Ovary (tissue), 9 donors: Measurements from ENCODE around the gene BIRC6. TPM values are rescaled to one million over a fixed set of nuclear protein-coding genes. Genes with fewer than 3 reads are reported as not detected.
"Not testable (repeated sequence)": the region's sequence is repeated elsewhere in the genome, so short reads cannot be mapped to it uniquely, and the experiment has no call there.

Source experiments
- DNase-seq, 5 donors: peaks; one replicate each; pipeline ENCODE4 v3.0.0-alpha.2; 2019 to 2020
- H3K27ac ChIP-seq, 2 donors: fragments of 200-600 bp; one replicate each; pipeline versions ENCODE4 v1.5.1 to v1.8.0; 2019 to 2022
- H3K27me3 ChIP-seq: fragments of 200-600 bp; one replicate; pipeline ENCODE4 v1.8.0; 2022
- H3K36me3 ChIP-seq: fragments of 200-600 bp; sonication (generic); one replicate; pipeline ENCODE4 v1.5.1; 2019
- H3K4me1 ChIP-seq: one replicate; pipeline ENCODE4 v1.8.1; 2013; ENCODE audit warnings: mild to moderate bottlenecking, moderate library complexity; ENCODE audit not compliant: insufficient read depth
- H3K4me3 ChIP-seq: fragments of 200-600 bp; sonication (generic); one replicate; pipeline ENCODE4 v1.5.1; 2017
- H3K9me3 ChIP-seq, 2 donors: fragments of 200-600 bp in 1 of 2; sonication (generic) in 1 of 2; one replicate each; pipeline versions ENCODE4 v1.5.1 to v1.8.1; 2013 to 2019; ENCODE audit warnings: mild to moderate bottlenecking in 1 of 2, moderate library complexity in 1 of 2
- CTCF ChIP-seq, 3 donors: fragments of 450-650 bp in 2 of 3; fragments of 200-600 bp in 1 of 3; IDR thresholded peaks; one replicate each; pipeline versions ENCODE4 v1.5.1 to v1.8.0; 2016 to 2022; ENCODE audit warnings: antibody characterized with exemption in 3 of 3, mild to moderate bottlenecking in 1 of 3
- EP300 ChIP-seq: sonication (generic); formaldehyde crosslinking; IDR thresholded peaks from one replicate; pipeline ENCODE4 v1.6.1; 2017; ENCODE audit warnings: antibody characterized with exemption
- POLR2A ChIP-seq: fragments of 450-650 bp; IDR thresholded peaks from one replicate; pipeline ENCODE4 v1.6.1; 2017; ENCODE audit warnings: antibody characterized with exemption, mild to moderate bottlenecking, moderate library complexity
- WGBS, 3 donors: extraction: QIAGEN DNeasy Blood & Tissue Kit in 1 of 3; methylation state at CpG; one replicate each; pipeline versions ENCODE4 v1.1.5 to v1.1.7; 2013 to 2017; 5-methylcytosine and 5-hydroxymethylcytosine counted together
- intact Hi-C, 4 donors: fragments of 100-400 bp; cut with DNase I; formaldehyde crosslinking; loops; one replicate each; pipeline versions ENCODE4 v1.11.0 to v1.15.1; 2022 to 2023
- polyA plus RNA-seq, 2 donors: library from polyadenylated mRNA; stranded (reverse); fragments of 200-250 nt in 1 of 2; fragments of 350-450 nt in 1 of 2; fragmentation: Illumina TruSeq in 1 of 2; extraction: RNeasy Lipid Tissue Mini Kit (QIAGEN cat#74804) in 1 of 2; gene quantifications; one replicate each; pipeline ENCODE4 v1.2.3, GENCODE V29; 2013 to 2014
- total RNA-seq, 7 donors: library from RNA; depleted of rRNA in 2 of 7; stranded (reverse); fragments of >200 nt in 2 of 7; fragmentation: NEBNext Ultra II Directional in 3 of 7; extraction: Animal tissue kit (Norgen Biotek cat#: 25700) in 3 of 7; gene quantifications; one replicate each; pipeline versions ENCODE4 v1.1.0 to v1.2.4, GENCODE V29; 2016 to 2023
- donor health status: DM: no; HTN: no; CAD: no; lungs with moderate emphysema.
- donor health status: DM: no; HTN: no; CAD: no.
- donor health status: Bipolar disorder and iron deficiency.
- donor health status: DM: yes; HTN: yes; CAD: no.
- donor health status: DM: no; HTN: no; CAD: no.
- donor health status: DM: yes; HTN: yes; CAD: no.

Gene BIRC6
- total and polyA plus RNA-seq, 9 donors, result 24.0 to 125 (median 92.2) TPM

GRCh38 chr2:32453242-32454062, 96.6 kb downstream of the BIRC6 start:
- no peak overlapping the region for H3K27ac ChIP-seq
- no peak overlapping the region for H3K4me3 ChIP-seq
- H3K27me3 ChIP-seq, result no peaks in the 10 kb centered on the region
- H3K9me3 ChIP-seq, result no peaks in the 10 kb centered on the region
- H3K4me1 ChIP-seq, result no peaks in the 10 kb centered on the region
- WGBS, 3 donors, result 37 to 60% (median 43%) methylated on average over 3 of the region's 3 CpGs
- no peak for DNase-seq
- TF ChIP-seq CTCF (IDR thresholded peaks at IDR 0.05), result no peak
- TF ChIP-seq EP300, result no peak
- no peak for TF ChIP-seq POLR2A
- intact Hi-C loops, result no loop called here
- no peaks in the 10 kb centered on the region for H3K36me3 ChIP-seq

- intact Hi-C loops, result no loop called here
- Histone ChIP-seq H3K4me3 (no peak overlapping the region), H3K36me3 (no peaks in the 10 kb centered on the region), H3K27ac (no peak overlapping the region), H3K4me1 (no peaks in the 10 kb centered on the region), H3K9me3 (no peaks in the 10 kb centered on the region), H3K27me3 (no peaks in the 10 kb centered on the region)
- TF ChIP-seq POLR2A (no peak), EP300 (no peak), CTCF (IDR thresholded peaks at IDR 0.05) (no peak)
- DNase-seq, result no peak
- WGBS, 3 donors, result 96 to 97% (median 96%) methylated on average over 3 of the region's 3 CpGs
Measured at GRCh38 chr2:32455816-32456215, 99.0 kb downstream of the BIRC6 start.

GRCh38 chr2:32456808-32457207, 100.0 kb downstream of the BIRC6 start:
- no peak overlapping the region for H3K27ac ChIP-seq
- TF ChIP-seq CTCF (IDR thresholded peaks at IDR 0.05) (no peak), POLR2A (no peak), EP300 (no peak)
- DNase-seq, result no peak
- no peaks in the 10 kb centered on the region for H3K4me1 ChIP-seq
- no peak overlapping the region for H3K4me3 ChIP-seq
- H3K27me3 ChIP-seq, result no peaks in the 10 kb centered on the region
- intact Hi-C loops, result no loop called here
- H3K36me3 ChIP-seq, result no peaks in the 10 kb centered on the region
- H3K9me3 ChIP-seq, result no peaks in the 10 kb centered on the region
- WGBS, 3 donors, result 96 to 98% (median 98%) methylated on average over 4 of the region's 4 CpGs

- H3K4me1 ChIP-seq, result no peaks in the 10 kb centered on the region
- no peaks in the 10 kb centered on the region for H3K27me3 ChIP-seq
- WGBS, 3 donors, result 96 to 100% (median 98%) methylated on average over 1 of the region's 1 CpG
- H3K4me3 ChIP-seq, result no peak overlapping the region
- intact Hi-C loops, result no loop called here
- TF ChIP-seq CTCF (IDR thresholded peaks at IDR 0.05), result no peak
- no peak for TF ChIP-seq EP300
- TF ChIP-seq POLR2A, result no peak
- H3K27ac ChIP-seq, result no peak overlapping the region
- H3K36me3 ChIP-seq, result no peaks in the 10 kb centered on the region
- no peaks in the 10 kb centered on the region for H3K9me3 ChIP-seq
- DNase-seq, result no peak
Measured at GRCh38 chr2:32457814-32458213, 101.0 kb downstream of the BIRC6 start.

- H3K36me3 ChIP-seq, H3K4me3 ChIP-seq, H3K9me3 ChIP-seq, DNase-seq, H3K27ac ChIP-seq, H3K27me3 ChIP-seq, H3K4me1 ChIP-seq, intact Hi-C loops: not testable (repeated sequence)
- 95 to 98% (median 98%) methylated on average over 2 of the region's 2 CpGs for WGBS, 3 donors
Measured at GRCh38 chr2:32460861-32461260, 104.0 kb downstream of the BIRC6 start.
